HG03342 (cell line): ENCODE measurements around the gene VDAC1.
"Not testable (repeated sequence)": the region's sequence is repeated elsewhere in the genome, so short reads cannot be mapped to it uniquely, and the experiment has no call there.

ENCODE experiments used
- ATAC-seq: cut with Tn5 transposase; IDR thresholded peaks from one replicate; pipeline ENCODE4 v1.9.1; 2021; ENCODE audit warnings: mild to moderate bottlenecking, moderate library complexity; ENCODE audit not compliant: unreplicated experiment

Gene VDAC1

DNA sequence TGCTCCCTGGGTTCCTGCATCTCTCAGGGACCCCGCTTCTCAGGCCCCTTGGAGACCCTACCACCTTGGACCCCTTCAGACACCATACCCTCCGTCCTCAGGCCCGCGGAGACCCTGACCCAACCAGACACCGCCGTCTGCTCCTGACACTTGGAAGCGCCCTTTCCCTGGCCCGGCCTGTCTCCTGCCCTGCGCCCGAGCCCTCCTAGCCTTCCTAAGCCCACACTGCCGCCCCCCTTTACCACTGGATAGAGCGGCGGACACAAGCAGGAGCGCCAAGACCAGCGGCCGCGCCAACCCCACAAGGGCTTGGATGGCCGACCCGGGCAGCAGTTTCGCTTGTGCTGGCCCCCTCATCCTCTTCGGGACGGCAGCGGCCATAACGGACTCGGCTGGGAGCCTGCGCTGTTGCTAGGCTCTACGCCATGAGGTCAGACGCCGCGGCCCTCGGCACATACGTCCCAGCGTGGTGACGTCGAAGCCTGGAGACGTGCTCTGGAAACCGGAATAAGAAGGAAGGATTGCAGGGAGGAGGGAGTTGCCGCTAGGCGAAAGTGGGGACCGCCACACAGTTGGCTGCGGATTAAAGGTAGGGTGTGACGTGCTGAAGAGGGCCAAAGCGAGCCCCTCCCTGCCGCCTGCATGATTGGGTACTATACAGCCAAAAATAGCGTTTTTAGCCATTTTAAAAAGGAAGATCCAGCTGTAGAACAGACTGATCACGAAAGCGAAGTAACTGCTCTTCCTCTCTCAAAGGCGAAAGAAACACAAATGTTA is 36.4 kb downstream of the VDAC1 start, which contains the start of gene C5orf15:
Gene C5orf15, minus strand, starts transcription at position 422 of the 777 bp plus-strand sequence. Its CDS starts 41 bp downstream, at position 381.
- peak; percentile 96 for ATAC-seq

DNA sequence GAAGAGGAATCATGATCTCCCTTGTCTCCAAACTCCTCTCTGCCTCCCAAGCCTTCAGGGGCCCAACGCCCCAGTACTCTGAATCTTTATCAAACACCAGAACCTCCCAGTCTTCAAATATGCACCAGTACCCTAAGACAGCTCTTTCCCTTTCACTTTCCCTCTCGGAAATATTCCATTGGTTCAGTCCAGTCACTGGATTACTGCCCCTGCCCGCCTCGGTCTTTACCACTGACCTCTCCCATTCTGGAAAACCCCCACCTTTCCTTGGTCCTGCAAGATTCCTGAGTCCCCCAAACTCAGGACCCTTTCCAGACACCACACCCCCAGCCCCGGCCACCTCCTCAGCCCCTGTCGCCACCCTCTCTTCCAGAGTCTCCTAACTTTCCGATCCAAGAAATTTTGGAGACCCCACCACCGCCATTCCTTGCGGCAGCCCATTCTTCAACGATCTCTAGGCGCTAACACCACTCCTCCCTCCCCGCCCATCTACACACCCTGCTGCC is 37.0 kb downstream of the VDAC1 start:
- peak; percentile 5 for ATAC-seq

DNA sequence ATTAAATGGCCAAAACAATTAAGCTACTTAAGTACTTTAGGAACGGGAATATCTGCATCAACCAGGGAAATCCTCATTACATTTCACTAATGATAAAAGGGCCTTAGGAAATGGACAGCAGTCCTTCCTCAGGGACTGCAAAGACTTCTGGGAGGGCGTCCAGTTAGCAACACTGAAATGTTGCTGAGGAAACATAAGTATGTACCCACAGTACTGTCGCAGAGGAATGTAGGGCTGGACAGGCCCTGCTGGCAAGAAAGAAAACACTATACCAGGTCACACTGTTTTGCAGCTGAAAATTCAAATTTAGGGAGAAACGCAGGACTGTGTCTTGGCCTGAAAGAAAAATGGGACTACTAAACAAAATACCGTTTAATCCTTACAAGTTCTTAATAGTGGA is 37.7 kb downstream of the VDAC1 start:
- no peak for ATAC-seq

DNA sequence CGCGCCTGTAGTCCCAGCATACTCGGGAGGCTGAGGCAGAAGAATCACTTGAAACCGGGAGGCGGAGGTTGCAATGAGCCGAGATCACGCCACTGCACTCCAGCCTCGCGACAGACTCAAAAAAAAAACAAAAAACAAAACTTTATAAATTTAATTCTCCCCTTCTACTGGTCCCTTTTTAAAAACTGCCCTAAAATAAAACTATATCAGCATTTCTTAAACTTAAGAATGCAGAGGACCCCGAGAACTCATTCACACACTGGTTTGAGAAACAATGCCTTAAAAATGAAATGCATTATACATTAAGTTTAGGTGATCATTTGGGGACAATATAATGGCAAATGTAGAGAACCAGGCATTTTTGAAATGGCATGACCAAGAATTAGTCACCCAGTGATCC is 38.7 kb downstream of the VDAC1 start:
- ATAC-seq: no peak

DNA sequence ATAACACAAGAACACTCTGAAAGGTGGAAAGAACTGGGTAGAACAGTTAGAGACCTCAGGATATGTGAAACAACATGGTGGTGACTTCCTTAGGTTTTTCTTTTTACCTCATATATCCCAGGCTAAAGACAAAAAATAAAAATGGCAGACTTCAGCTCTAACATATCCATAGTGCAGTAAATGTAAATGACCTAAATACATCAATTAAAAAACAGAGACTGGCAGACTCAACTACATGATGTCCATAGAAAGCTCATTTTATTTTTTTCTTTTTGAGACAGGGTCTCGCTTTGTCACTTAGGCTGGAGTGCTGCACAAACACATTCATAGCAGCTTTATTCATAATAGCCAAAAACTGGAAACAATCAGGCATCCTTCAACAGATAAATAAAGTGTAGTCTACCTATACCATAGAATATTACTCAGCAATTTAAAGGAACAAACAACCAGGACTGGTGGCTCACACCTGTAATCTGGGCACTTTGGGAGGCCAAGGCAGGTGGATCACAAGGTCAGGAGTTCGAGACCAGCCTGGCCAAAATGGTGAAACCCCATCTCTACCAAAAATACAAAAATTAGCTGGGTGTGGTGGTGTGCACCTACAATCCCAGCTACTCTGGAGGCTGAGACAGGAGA is 41.2 kb downstream of the VDAC1 start:
- ATAC-seq: no peak

DNA sequence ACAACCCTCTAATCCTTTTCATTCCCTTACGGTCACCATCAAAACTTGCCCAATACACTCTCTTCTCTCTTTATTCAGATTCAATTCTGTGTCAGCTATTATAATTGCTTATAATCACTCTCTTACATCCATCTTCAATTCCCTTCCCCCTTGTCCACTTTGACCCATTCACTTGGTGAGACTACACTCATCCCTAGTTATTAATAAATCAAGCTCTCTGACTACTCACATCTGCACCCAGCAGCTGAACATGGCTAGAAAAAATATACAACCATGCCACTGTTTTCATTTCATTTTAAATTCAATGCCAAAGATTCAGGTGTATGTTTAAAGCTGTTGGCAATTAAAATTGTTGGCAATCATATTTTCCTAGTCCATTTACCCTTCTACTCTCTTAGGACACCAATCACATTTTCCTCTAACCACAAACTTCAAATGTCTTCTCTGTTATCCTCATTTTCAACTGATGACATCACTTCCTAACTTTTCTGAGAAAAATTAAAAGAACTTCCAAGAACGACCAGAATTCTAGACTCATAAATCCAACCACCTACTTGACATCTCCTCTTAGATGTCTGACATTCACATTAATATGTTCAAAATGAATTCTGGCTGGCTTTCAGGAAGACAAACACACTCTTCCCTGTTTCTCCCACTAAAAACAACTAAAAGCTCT is 41.8 kb downstream of the VDAC1 start:
- ATAC-seq: no peak

DNA sequence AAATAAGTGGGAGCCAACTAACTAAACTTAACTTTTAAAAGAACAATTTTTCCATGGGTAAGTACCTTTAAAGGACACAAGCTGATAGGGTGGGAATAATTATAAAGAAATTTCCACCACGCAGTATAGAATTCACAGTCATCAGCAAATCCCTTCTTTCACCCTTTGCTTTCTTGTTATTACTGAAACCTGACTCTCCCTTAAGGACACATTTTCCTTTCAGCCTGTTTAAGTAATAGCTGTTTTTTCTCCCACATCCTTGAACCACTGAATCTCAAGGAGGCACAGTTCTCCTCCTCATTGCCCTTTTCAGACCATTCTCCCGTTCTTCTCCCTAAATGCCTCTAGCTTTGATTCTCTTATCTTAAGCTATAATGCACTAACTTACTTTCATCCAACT is 42.6 kb downstream of the VDAC1 start:
- no peak for ATAC-seq

DNA sequence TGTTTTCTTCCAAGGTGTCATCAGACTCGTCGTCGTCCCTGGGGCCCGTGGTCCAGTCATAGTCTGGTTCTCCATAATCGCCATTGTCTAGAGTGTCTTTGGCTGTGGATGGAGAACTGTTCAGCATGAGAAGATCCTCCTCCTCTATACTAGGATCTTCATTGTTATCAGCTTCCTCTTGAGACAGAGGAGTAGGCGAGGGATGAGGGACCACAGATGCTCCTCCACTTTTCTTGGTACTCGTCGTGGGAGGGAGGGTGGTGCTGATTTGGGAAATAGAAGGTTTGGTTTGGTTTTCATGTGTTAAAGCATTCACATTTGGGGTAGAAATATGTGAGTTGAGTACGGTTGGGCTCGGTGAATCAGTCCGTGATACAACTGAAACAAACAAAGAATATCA is 45.1 kb downstream of the VDAC1 start:
- no peak for ATAC-seq

DNA sequence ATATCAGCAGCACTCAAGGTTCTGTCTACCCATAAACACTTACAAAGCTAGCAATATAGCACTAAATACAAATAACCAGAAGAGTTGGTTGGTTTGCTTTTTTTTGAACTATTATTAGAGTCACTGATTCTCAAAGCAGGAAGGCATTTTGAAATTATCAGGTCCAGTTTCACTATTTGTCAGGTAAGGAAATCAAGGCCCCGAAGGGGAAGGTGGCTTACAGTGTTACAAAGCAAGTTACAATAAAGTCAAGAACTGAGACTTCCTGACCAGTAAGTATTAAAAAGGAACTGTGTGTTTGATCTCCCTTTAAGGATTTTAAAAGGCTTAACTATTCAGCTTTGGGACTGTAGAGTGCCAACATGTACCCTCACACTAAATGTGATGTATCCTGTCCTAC is 47.2 kb downstream of the VDAC1 start:
- peak; percentile 69 for ATAC-seq

DNA sequence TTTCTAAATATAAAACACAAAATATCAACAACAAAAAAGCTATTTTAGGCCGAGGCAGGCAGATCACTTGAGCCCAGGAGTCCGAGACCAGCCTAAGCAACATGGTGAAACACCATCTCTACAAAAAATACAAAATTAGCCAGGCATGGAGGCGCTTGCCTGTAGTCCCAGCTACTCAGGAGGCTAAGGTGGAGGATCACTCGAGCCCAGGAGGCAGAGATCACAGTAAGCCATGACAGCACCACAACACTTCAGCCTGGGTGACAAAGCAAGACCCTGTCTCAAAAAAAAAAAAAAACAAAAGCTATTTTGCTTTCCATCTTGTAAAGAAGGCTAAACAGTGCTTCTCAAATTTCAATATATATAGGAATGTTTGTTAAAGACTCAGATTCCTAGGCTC is 47.7 kb downstream of the VDAC1 start:
- peak; percentile 14 for ATAC-seq

DNA sequence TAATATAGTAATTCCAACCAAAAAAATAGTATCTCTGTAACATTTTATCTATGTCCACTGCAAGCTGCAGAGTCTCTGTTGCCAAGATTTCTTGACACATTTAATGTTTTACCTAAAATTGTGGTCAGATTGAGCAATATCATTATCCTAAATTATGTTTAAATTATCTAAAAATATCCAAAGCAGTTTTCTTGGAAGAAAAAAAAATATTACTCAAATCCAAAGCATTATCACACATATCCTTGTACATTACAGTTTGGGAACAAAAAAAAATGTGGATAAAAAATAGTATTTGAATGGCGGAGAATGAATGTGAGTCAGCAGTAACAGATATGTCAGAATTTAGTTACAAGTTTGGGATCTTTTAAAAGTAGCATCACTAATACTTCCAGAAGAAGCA is 48.6 kb downstream of the VDAC1 start:
- ATAC-seq: not testable (repeated sequence)

DNA sequence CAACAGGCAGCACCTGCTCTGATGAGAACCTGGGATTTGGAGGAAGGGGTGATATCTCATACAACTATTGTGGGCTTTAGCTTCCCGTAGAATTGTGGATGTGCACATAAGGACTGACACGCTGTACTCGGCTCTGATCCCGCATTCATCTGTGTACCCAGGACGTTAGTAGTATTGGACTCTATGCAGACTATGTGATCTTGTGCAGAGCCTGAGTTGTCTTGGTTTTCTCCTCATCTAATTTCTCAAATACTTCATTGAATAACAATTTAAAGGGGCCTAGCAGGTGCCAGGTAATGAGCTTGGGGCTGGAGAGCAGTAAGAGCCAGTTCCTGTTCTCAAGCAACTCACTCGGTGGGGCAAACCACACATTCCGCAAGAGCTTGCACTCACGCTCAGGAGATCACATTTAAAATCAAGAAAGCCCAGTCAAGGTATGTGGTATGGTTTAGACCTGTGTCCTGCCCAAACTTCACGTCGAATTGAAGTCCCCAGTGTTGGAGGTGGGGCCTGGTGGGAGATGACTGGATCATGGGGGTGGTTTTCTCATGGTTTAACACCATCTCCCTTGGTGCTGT is 51.1 kb downstream of the VDAC1 start:
- ATAC-seq: no peak

DNA sequence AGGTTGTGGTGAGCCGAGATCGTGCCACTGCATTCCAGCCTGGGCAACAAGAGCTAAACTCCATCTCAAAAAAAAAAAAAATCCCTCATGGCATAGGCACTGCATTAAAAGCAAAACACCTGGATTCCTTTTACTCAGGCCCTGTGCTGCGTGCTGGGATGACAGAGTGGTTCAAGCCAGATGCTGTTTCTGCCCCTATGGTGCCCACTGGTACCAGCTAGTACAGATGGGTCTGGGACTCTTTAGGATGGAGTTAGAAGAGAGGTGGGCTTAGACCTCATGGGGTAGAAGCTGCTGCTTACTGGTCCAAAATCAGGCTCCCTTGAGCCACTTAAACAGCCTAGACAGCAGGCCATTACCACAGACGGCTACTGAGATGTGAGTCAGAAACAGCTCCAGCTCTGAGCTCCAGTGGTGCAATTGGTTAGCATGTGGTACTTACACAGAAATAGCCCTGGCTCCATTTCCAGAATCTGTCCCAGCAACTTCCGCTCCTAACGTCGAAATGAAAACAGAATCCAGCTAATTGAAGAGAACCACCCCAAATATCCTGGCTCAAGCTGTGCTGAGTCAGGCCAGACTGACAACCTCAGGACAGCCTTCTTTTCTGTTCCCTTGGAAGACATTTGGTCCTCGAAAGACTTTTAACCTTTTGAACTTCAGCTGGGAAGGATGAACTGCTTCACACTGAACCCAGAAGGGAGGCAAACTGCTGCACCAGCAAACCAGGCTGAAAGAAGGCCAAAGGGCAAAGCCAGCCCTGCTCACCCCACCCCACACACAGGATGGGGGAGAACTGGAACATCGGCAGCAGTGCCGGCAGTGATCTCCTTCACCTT is 51.8 kb downstream of the VDAC1 start:
- no peak for ATAC-seq

DNA sequence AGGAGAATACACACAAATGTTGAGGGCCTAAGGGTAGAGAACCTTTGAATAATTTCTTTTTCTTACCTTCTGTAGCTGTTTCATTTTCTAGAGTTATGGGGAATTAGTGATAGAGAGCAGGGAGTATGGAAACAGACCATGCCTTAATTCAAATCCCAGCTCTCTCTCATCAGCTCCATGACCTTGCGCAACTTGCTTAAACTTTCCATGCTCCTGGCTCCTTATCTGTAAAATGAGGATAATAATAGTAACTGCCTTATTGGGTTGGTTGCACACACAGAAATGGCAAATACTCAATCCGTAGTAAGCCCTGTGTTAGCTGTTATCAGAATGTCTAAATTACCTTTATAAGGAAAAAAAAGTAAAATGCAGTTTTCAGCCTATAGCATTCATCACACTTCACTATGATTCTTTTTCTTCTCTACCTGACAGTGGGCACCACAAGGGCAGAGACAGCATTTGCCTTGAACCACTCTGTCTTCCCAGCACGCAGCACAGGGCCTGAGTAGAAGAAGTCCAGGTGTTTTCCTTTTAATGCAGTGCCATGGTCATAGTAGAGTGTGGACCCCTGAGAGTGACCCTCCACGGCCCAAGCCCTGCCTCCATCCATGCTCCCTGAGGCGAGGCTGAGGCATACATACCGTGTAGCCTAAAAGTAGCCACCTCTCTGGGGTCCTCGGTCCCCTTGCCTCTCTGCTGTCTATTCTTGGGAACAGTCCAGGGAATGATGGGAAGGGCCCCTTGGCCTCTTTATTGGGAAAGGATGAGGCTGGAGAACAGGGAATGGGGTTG is 53.8 kb downstream of the VDAC1 start:
- no peak for ATAC-seq

DNA sequence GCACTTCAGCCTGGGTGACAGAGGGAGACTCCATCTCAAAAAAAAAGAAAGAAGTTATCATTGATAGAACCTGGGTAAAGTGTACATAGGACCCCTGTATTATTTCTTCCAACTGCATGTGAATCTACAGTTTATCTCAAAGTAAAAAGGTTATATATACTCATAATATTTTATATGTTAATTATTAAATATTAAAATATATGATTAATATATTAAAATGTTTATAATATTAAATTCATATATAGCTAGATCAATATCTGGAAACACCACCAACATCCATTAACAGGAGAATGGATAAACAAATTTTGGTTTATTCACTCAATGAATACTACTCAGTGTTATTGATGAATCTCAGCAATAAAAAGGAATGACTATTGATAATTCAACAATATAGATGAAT is 56.1 kb downstream of the VDAC1 start:
- no peak for ATAC-seq

DNA sequence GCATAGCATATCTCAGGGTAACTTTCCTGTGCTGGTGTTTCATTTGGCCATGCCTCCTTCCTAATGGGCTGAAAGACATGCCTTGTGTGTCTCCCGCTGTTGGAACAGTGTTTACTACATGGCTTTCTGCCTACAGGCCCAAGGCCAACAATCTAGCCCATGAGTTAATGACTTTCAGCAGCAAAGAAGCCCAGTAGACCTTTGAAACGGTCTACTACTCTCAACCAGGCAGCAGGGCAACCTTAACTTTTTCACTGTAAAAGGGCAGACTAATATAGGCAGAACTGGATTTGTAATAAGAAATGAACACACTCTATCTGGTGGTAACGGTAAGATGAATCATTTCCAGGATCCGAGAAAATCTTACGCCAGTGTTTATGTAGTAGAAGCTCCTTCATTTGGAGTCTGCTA is 57.3 kb downstream of the VDAC1 start:
- ATAC-seq: no peak

DNA sequence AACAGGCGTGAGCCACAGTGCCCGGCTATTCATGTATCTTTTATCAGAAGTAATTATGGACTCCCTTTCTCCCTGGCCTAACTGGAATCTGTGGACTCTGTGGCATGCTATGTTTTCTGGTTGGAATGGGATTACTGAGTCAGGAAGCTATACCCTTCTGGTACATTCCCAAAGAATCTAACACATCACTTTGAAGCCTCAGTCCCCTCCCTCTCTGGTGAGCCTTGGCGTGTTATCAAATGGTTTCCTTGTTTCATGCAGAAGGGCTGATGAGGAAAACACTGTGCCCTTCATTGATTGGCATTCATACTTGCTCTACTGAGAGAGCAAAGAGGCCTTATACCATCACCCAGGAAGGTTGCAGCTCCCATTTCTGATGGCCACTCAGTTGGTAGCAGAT is 59.2 kb downstream of the VDAC1 start:
- ATAC-seq: no peak

DNA sequence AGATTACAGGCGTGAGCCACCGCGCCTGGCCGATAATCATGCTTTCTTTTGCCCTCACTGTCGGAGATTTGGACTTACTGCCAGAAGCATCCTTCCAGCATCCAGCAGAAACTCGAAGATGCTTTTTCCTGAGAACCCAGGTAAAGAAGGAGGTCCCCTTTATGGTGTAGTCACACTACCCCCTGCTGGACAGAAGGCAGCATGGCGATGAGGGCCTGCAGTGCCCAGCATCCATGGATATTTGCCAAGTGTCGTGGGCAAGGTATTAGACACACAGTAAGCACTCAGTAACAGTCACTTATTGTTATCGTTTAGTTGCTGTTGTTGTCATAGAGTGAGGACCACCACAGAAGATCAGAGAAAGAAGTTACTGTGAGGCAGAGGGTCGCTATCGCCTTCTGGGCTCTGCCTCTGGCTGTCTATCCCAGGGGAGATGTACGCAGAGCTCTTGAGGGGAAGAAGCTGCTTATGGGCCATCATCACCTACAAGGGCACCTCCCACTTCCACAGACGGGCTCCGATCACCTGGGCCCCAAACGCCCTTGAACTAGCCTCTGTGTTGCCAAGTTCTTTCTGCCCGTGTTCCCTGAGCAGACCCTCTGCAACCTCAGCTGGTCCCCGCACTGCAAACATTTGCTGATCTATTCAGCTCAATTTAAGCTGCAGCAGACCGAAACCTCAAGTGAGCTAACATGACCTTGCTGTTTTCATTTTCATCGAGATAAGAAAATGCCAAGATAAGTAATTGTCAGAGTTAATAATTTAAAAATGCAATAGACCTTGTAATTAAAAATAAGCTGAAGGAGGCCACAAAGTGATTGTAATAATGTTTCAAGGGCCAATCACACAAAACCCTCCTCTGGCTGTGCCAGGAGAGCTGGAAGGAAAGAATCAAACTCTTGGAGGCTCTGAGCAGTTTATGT is 60.3 kb downstream of the VDAC1 start:
- peak; percentile 46 for ATAC-seq

DNA sequence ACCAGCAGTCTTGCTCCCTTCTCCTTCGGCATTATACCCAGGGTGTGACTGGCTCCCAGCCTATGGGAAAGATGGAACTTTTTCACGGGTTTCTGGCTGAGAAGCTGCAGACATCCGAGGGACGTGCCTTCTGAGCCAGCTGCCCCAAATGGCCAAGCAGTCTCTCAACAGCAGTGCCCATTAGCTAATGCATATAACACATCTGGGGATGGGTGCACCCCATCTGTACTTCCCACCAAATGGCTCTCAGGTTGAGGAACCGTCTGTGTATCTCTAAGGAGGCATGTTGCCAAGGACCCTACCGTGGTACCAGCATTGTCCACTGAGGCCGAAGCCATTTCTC is 61.3 kb downstream of the VDAC1 start:
- no peak for ATAC-seq
